SH-SY5Y (cell line): ENCODE data around the gene IL1RL1.

Source experiments
- GATA2 ChIP-seq: IDR thresholded peaks from 2 replicates; pipeline ENCODE4 v1.6.1; 2011; ENCODE audit warnings: mild to moderate bottlenecking, low read depth, low read length
- GATA3 ChIP-seq: IDR thresholded peaks from 2 replicates; pipeline ENCODE4 v1.6.1; 2011; ENCODE audit warnings: low read depth, mild to moderate bottlenecking, low read length, moderate library complexity

The IL1RL1 gene

GRCh38 chr2:102310964-102311640 is at the start of gene IL1RL1:
TSS of gene IL1RL1 (plus strand) at chr2:102311563. CDS start at chr2:102338265, 26,702 bp downstream.
- TF ChIP-seq GATA3 (no peak), GATA2 (no peak)

GRCh38 chr2:102262216-102263129 is 48.9 kb upstream of the IL1RL1 start:
- TF ChIP-seq GATA3 (no peak), GATA2 (no peak)

- TF ChIP-seq GATA3 (no peak), GATA2 (no peak)
Measured at GRCh38 chr2:102264952-102265351, 46.4 kb upstream of the IL1RL1 start.

GRCh38 chr2:102266204-102266603 is 45.2 kb upstream of the IL1RL1 start:
- TF ChIP-seq GATA3 (no peak), GATA2 (no peak)

- TF ChIP-seq GATA3 (no peak), GATA2 (no peak)
Measured at GRCh38 chr2:102267774-102268173, 43.6 kb upstream of the IL1RL1 start.

GRCh38 chr2:102268510-102269199 is 42.7 kb upstream of the IL1RL1 start:
- TF ChIP-seq GATA3 (no peak), GATA2 (no peak)

GRCh38 chr2:102269200-102269524 is 42.2 kb upstream of the IL1RL1 start:
- TF ChIP-seq GATA3 (no peak), GATA2 (no peak)

GRCh38 chr2:102271844-102272243 is 39.5 kb upstream of the IL1RL1 start:
- TF ChIP-seq GATA3 (no peak), GATA2 (no peak)

- TF ChIP-seq GATA2 (no peak), GATA3 (no peak)
Measured at GRCh38 chr2:102273619-102274211, 37.6 kb upstream of the IL1RL1 start.

GRCh38 chr2:102276549-102277201 is 34.7 kb upstream of the IL1RL1 start:
- TF ChIP-seq GATA2 (no peak), GATA3 (no peak)

- TF ChIP-seq GATA2 (no peak), GATA3 (no peak)
Measured at GRCh38 chr2:102277202-102277700, 34.1 kb upstream of the IL1RL1 start.

GRCh38 chr2:102278720-102279390 is 32.5 kb upstream of the IL1RL1 start:
- TF ChIP-seq GATA3 (no peak), GATA2 (no peak)

- TF ChIP-seq GATA3 = no peak
- TF ChIP-seq GATA2 = no peak
Measured at GRCh38 chr2:102279391-102279735, 32.0 kb upstream of the IL1RL1 start.

- TF ChIP-seq GATA2 = no peak
- no peak for TF ChIP-seq GATA3
Measured at GRCh38 chr2:102282678-102283091, 28.7 kb upstream of the IL1RL1 start.
